ENCODE data around the gene POLE2.

POLE2 gene

DNA sequence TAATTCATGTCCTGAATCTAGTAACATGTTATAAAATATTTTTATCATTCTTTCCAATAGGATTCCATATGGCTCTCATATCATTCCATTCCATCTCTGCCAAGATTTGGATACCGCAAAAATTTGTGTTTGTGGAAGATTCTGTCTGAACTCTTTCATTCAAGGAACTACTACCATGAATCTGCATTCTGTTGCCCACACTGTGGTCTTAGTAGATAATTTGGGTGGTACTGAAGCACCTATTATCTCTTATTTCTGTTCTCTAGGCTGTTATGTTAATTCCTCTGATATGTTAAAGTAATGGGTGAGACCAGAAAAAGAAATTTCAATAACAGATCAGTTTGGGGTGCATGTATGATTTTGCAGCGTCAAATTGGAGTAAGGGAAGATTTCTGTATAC is 73.8 kb downstream of the POLE2 start:
- TF ChIP-seq, protein P1, sequence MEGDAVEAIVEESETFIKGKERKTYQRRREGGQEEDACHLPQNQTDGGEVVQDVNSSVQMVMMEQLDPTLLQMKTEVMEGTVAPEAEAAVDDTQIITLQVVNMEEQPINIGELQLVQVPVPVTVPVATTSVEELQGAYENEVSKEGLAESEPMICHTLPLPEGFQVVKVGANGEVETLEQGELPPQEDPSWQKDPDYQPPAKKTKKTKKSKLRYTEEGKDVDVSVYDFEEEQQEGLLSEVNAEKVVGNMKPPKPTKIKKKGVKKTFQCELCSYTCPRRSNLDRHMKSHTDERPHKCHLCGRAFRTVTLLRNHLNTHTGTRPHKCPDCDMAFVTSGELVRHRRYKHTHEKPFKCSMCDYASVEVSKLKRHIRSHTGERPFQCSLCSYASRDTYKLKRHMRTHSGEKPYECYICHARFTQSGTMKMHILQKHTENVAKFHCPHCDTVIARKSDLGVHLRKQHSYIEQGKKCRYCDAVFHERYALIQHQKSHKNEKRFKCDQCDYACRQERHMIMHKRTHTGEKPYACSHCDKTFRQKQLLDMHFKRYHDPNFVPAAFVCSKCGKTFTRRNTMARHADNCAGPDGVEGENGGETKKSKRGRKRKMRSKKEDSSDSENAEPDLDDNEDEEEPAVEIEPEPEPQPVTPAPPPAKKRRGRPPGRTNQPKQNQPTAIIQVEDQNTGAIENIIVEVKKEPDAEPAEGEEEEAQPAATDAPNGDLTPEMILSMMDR (IDR thresholded peaks at IDR 0.05), result no peak

GRCh38 chr14:49612671-49613070 is 75.3 kb downstream of the POLE2 start:
- TF ChIP-seq, protein P1 (IDR thresholded peaks at IDR 0.05), result no peak

GRCh38 chr14:49612251-49612650 is 75.8 kb downstream of the POLE2 start:
- TF ChIP-seq, protein P1 (IDR thresholded peaks at IDR 0.05), result no peak

- TF ChIP-seq, protein P1 (IDR thresholded peaks at IDR 0.05), result no peak
Observed at GRCh38 chr14:49607583-49607982, 80.4 kb downstream of the POLE2 start.

- TF ChIP-seq, protein P1 (IDR thresholded peaks at IDR 0.05), result no peak
Observed at GRCh38 chr14:49598485-49599300, 89.3 kb downstream of the POLE2 start, which contains the start of gene LRR1. TSS of gene LRR1 (plus strand) at chr14:49598940. CDS start at chr14:49599021, 81 bp downstream.

- TF ChIP-seq, protein P1 (IDR thresholded peaks at IDR 0.05), result no peak
Observed at GRCh38 chr14:49598189-49598484, 89.9 kb downstream of the POLE2 start.

DNA sequence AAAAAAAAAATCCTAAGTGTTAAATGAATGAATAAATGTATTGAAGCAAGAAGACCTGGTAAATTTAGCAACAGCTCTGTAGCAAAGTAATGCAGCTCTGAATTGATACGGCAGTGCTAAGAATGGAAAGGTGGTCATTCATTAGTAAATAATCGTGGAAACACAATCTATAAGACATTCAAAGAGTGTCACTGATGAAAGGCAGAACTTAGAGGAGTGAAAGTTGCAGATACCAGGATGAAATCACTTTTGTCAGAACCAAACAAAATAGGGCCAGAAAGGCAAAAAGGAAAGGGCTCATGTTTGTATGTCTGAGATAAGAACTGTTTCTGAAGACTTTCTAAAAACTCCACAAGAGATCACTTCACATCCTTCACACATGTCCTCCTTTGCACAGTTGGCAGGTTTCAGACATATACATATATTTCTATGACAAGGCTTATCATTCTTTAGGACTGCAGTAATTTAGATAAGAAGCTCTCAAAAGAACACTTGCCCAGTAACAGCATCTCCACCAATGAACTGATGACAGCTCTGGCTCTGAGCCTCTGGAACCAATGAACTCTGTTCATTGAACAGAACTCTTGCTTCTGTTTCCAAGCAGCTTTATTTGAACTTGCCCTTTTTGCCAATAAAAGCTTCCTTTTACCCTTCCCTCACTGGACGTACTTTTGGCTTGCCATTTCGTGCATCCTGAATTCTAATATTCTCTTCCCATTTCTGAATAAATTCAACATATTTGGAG is 93.5 kb downstream of the POLE2 start:
- TF ChIP-seq, protein P1 (IDR thresholded peaks at IDR 0.05), result no peak
